Putamen (tissue), 1 donor: ENCODE measurements around the gene SLC9A1.

Experiments used
- DNase-seq: peaks from one replicate; pipeline ENCODE4 v3.0.0-alpha.2; 2016; ENCODE audit warnings: low spot score

SLC9A1 gene

GRCh38 chr1:27150641-27151040 lies 4.3 kb downstream of the SLC9A1 start:
- DNase-seq = peak; percentile 78

- no peak for DNase-seq
Observed at GRCh38 chr1:27150183-27150582, 4.7 kb downstream of the SLC9A1 start.

GRCh38 chr1:27149762-27150113 lies 5.2 kb downstream of the SLC9A1 start:
- DNase-seq = no peak

GRCh38 chr1:27149084-27149761 lies 5.7 kb downstream of the SLC9A1 start:
- no peak for DNase-seq

GRCh38 chr1:27148591-27148990 lies 6.3 kb downstream of the SLC9A1 start:
- DNase-seq = no peak

GRCh38 chr1:27147842-27148518 lies 6.9 kb downstream of the SLC9A1 start:
- DNase-seq = no peak

GRCh38 chr1:27145934-27146354 lies 9.0 kb downstream of the SLC9A1 start:
- DNase-seq = no peak

- no peak for DNase-seq
Observed at GRCh38 chr1:27144920-27145661, 9.8 kb downstream of the SLC9A1 start.

GRCh38 chr1:27144049-27144748 lies 10.7 kb downstream of the SLC9A1 start:
- no peak for DNase-seq

- DNase-seq = no peak
Observed at GRCh38 chr1:27143401-27143800, 11.5 kb downstream of the SLC9A1 start.

- no peak for DNase-seq
Observed at GRCh38 chr1:27142464-27142863, 12.5 kb downstream of the SLC9A1 start.

- no peak for DNase-seq
Observed at GRCh38 chr1:27141266-27142003, 13.5 kb downstream of the SLC9A1 start.

- no peak for DNase-seq
Observed at GRCh38 chr1:27139980-27140379, 14.9 kb downstream of the SLC9A1 start.

GRCh38 chr1:27138927-27139326 lies 16.0 kb downstream of the SLC9A1 start:
- no peak for DNase-seq

GRCh38 chr1:27138368-27138767 lies 16.6 kb downstream of the SLC9A1 start:
- DNase-seq = no peak

GRCh38 chr1:27137544-27138075 lies 17.3 kb downstream of the SLC9A1 start:
- DNase-seq = no peak

- DNase-seq = no peak
Observed at GRCh38 chr1:27136998-27137542, 17.9 kb downstream of the SLC9A1 start.

GRCh38 chr1:27136236-27136551 lies 18.7 kb downstream of the SLC9A1 start:
- DNase-seq = no peak

- no peak for DNase-seq
Observed at GRCh38 chr1:27135541-27136235, 19.2 kb downstream of the SLC9A1 start.

- no peak for DNase-seq
Observed at GRCh38 chr1:27133991-27134390, 20.9 kb downstream of the SLC9A1 start.

- no peak for DNase-seq
Observed at GRCh38 chr1:27133158-27133557, 21.8 kb downstream of the SLC9A1 start.
